ENCODE results near the gene TMEM132D.

Gene TMEM132D

DNA sequence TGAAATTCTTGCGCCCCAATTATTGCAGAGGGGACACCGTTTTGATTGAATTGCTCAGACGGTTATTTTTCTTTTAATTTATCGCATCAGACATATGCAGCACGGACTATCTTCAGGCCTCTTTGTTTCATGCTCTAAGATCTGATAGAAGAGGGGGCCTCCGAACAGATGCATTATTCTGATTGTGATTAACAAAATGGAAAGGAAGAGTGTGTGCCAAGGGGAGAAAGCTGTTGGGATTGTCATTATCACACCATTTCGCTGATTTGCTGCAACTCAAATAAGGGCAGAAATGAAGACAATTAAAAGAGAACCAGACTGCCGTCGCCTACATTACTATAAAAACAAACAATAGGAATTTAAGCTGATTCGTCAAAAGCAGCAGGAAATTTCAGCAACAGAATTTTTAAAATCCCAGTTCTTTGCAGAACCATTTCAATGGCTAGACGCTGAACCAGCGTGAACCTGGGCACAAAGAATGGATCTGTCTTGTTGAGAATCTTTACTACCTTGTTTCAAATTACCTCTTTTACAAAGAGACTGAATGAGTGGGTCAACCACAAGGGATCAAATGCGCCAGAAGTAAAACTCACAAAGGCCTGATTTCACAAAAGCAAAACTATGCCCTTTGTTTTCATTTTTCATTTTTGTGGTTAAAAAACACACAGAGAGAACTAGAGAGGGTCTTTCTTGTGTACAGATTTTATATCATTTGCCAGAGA lies 30.6 kb downstream of the TMEM132D start:
- no peak for DNase-seq

DNA sequence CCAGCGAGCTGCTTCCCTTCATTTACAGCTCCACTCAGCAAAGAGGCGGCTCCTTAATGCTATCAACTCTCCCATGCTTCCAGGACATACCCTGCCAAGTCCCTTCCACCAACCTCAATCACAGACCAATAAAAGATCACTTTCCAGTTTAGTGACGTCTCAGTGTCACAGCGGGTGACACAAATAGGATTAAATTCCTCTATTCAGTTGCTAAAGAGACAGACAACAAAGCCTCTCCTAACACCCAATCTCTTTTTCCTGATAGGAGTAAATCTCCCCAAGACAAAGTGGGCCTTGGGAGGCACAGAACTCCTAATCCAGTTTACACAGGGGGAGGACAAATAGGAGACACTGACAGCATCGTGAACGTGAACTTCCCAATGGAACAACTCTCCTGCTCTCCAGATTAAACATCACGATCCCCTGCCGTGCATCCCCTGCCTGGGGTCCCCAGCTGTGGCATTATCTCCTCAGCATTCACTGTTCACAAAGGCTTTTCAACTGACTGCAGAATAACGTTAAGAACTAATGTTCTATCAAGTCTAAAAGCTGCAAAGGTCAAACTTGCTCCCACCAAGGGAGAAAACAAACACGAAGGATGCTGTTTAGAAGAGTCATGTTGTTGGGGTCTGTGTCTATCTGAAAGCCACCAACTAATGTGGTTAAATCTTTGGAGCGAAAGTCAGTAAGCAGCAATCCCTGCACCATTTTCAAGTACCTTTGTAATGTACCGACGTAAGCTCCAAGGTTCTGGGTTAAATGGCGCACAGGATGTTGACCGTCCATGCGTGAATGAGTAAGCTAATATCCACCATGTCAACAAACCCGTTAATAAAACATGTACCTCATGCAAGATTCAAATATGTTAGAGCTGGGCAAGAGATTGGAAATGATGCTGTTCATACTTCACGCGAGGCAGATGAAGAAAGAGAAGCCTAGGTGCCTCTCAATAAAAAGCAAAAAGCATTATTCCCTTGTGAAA lies 31.5 kb downstream of the TMEM132D start:
- no peak for DNase-seq

DNA sequence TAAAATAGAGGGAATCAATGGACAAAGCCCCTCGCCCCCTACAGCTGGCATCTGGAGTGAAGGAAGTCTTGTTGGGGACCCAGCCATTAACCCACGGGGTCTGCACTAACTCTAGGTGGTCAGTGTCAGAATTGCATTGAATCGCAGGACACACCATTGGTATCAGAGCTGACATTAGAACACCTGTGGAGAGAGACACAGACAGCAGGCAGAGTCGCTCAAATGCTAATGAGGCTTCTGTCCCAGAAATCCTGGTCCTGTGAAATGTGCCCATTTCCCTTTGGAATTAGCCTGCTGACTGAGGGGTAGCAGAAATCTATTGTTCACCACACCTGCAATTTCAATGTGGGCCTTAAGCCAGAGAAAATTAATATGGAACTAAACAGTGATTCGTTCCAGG lies 33.0 kb downstream of the TMEM132D start:
- DNase-seq: no peak

DNA sequence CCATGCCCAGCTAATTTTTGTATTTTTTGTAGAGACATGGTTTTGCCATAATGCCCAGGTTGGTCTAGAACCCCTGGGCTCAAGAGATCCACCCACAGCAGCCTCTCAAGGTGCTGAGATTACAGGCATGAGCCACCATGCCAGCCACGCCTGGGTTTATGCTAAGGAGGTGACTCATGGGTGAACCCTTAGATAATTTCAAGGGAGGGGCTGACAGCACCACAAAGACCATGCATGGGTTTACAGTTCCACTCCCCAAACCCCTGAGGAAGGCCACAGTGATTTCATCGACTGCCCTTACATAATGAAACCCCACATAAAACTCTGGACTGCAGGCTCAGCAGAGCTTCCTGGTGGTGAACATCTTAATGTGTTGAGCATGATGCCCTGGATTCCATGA lies 33.7 kb downstream of the TMEM132D start:
- DNase-seq: no peak

DNA sequence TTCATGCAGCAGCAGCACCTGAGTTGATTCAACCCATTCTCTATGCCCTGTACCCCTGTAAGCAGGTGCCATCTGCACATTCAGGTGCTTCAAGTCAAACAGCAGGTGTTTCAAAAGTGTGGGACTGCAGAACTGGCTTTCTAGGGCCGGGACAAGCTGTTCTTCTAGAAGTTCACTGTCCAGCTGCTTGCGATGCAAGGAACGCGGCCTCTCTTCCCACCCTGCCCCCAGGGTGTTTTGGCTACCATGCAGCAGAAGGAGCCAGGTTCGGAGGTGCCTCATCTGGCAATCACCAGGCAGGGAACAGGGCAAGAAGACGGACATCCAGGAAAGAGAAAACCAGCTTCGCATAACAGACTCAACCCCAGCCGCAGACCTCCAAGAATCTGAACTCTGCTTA lies 35.2 kb downstream of the TMEM132D start:
- DNase-seq: no peak

DNA sequence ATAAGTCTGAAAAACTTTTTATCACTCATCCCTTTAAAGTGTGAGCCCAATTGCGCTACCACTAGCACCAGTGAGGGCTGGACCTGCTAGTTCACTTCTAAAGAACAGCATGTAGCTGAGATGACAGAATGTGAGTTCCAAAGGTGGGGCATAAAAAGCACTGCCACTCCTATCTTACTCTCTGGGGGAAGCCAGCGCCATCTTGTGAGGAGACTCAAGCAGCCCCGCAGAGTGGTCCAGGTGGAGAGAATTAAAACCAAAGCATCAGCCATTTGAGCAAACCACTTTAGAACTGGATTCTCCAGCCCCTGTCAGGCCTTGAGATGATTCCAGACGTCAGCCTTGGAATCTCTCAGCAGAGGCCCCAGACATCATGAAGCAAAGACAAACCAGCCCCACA lies 39.9 kb downstream of the TMEM132D start:
- no peak for DNase-seq

DNA sequence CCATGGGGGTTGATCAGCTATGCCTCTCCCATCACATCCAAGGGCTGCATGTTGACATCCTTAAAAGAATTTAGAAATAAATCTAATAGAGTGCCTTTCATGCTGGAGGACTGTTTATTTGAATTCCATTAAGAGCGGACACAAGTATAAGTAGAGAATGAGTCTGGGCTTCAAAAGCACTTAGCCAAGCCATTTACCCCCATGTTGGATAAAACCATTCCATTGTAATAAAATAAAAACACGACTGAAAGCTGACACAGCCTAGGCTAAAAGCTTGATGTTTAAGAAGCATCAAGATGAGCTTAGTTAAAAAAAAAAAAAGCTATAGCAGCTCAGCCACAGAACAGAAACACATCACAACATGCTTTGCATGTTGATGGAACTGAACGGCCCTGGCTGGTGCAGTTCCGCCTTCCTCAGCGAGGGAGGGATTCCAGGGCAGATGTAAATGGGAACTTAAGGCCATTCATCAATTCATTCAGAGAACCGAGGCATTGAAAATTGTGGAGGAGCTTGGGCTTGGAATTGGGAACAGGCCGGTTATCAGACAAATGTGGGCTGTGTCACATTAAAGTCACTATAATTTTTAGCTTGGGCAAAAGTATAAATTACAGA lies 41.2 kb downstream of the TMEM132D start:
- no peak for DNase-seq

DNA sequence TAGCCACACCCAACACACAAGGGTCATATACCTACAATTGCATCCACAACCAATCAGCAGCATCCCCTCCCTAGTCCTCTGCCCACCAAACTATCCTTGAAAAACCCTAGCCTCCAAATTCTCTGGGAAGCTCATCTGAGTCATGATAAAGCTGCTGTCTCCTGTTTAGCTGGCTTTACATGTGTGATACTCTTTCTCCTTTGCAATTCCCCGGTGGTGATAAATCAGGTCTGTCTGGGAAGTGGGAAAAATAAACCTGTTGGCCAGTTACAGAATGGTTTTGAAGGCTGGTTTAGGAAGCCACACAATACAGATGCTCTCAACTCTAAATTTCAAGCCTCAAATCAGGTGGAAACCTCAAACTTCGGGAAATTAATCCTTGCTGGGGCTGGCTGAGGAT lies 41.9 kb downstream of the TMEM132D start:
- DNase-seq: no peak

DNA sequence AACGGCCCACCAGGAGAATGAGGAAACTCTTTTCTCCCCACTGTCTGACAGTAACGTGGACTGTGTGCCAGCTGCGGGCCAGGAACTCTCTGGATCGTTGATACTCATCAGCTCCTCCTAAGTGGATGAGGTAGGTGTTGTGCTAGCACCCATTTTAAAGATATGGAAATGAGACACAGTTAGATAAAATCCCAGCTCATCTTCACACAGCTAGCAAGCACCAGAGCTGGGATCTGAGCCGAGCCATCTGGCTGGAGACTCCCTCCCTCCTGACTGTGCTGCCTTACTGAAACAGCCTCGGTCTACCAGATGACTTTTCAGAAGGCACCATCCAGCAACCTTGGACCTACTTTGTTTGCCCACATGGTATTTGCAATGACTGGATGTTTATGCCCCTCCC lies 49.2 kb downstream of the TMEM132D start:
- DNase-seq: no peak

DNA sequence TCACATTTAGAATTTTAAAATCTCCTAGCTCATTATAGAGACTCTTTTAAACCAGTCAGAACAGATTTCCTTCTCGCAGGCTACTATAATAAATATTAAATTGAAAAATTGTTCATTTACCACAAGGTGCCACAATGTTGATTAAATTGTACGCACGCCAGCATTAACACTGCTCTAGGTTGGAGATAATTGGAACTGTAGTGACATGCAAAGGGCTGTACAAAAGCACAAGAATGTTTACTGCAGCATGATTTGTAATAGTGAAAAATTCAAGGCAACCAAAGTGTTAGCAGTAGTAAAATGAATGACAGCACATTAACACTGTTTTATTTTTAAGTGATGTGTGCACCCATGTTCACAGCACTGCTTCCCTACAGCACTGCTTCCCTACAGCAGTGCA lies 52.5 kb downstream of the TMEM132D start:
- DNase-seq: no peak

DNA sequence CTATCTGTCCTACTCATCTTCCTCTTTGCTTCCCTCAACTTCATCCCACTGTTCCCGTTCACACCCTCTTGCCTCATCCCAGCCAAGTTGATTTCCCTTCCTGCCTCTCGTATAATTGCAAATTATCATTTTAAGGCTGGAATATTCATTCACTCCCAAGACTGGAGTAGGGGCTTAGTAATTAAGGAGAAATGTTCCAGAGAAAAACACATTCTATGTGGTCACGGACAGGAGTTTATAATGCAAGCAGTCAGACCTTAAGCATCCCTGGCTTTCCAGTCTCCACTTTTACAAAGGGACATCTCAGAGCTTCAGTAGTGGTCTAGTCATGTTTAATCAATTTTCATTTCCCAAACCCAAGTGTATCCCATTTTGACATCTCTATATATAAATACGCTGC lies 54.9 kb downstream of the TMEM132D start:
- no peak for DNase-seq

DNA sequence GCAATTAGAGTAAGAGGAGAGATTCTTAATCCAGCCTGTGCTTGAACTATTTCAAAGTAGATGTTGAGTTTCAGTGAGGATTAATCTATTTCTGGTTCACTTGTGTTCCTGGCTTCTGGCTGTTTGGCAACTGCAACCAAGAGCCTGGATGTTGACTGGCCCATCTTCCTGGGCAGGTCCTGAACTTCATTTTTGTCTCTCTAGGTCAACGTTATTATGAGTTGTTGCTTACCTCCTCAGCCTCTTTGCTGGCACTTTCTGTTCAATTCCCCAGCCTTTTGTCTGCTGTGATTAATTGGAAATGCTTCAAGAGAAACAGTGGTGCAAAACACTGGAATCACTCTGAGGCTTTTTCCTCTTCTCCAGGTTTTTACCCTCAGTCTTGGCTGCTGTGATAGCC lies 56.8 kb downstream of the TMEM132D start:
- no peak for DNase-seq

DNA sequence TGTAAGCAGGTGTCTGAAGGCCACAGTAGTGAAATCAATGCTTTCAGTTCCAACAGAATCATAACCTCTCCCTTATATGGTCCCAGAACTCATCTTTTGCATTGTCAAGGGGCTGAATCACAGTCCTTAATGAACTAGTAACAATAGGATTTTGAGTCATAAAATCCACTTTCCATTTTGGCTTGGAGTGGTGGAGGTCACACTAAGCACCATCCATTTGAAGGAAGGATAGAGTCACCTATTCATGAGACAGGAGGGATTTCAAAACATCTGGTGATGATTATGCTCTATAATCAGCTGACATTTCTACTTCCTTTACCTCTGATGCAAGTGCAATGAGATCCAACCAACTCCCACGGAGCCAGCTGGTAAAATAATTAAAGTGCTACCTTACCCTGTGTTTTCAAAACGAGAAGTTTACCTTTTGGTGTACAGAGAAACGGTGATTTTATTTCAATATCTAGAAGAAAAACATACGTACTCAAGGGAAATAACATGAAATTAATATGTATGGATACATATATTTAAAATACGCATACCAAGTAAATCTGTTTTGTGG lies 59.1 kb downstream of the TMEM132D start:
- DNase-seq: no peak

DNA sequence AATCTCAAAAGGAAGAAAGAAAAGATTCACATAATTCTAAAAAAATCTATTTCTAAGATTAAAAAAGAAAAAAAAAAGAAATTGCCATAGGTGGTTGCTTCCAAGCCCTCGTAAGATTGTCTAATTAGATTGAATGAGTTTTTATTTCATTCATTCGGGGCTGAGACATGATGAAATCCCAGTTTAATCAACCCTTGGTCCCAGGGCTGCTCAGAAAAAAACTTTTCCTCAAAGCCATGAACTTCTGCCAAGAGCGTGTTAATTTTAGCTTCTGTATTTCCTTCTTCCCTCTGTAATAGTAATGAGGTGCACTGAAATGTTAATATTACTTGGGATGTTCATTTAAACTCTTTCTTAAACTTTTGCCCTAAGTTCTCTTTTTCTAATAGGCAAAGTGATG lies 62.6 kb downstream of the TMEM132D start:
- no peak for DNase-seq

DNA sequence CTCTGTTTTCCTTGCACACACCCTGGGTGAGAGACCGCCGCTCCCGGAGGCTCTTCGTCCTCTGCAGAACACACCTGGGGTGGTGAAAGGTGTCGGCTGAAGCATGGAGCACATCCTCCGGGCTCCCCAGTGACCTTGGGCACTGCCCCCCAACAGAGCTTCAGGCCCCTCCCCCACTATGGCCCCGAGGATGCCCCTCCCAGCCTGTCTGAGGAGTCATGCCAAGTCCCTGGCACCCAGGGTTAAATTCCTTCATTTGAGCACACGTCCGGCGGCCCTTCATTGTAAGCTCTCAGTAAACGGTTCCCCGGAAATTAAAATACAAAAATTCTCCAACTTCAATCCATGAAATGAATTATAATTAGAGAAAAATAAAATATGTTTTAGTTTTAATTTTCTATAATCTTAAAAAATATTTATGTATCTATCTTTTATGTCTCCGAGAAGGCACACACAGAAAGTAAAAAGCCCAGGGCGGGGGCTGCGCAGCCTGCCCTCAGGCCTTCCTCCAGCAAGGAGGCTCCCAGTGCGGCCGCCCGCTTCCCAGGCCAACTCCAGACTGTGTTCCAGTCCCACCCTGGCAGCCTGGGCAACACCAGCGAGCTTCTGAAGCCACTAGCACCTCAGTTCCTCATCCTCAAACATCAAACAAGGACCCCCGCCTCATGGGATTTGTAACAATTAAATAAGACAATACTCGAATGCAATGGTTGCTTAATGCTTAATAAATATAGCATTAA lies 63.5 kb downstream of the TMEM132D start:
- DNase-seq: no peak

DNA sequence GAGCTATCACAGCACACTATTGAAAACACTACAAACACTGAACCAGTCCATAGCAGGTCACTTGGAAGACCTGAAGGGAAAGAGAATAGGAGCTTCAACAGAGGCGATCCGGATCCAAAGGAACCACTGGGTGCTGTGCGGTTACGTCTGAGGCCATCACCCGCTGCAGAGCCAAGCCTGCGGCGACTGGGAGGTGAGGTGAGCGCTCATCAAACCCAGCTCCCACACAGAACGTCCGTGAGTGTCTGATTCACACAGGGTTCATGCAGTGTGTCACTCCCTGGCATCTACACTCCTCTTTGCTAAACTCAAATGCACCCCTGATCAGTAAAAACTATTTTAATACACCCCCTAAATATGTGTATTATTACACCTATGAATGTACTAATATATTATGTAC lies 64.1 kb downstream of the TMEM132D start:
- DNase-seq: no peak

DNA sequence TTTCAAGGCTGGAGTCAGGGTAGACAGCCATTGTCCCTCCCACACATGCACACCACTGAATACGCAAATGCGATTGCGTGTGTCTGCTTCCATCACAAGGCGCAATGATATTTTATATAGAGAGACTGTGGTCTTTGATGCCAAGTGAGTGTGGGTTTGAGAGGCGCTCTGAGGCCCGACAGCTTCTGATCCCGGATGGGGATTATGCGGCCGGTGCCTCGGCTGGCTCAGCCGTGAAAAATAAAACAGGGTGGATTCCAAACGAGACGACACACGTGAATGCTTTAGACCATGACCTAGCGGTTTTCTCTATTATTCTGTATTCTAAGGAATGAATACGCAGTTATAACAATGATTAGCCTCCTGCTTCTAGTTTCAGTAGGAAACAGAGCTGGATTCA lies 72.5 kb downstream of the TMEM132D start:
- no peak for DNase-seq

DNA sequence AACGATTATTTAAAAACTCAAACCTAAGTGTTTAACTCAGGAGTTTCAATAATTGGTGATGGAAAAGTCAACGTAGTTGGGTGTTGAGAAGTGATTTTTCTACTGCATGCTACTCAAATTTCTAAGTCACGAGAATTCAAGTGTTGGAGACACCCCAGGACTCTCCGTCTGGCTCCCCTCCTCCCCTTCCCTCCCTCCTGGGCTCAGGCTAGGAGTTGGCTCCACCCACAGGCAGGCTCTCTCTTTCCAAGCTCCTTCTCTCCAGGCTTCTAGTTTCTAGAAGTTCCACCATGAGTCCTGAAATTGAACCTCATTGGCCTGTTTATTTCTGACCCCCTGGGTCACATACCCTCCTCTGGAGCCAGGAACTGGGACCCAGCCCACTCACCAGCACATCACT lies 73.0 kb downstream of the TMEM132D start:
- DNase-seq: no peak

DNA sequence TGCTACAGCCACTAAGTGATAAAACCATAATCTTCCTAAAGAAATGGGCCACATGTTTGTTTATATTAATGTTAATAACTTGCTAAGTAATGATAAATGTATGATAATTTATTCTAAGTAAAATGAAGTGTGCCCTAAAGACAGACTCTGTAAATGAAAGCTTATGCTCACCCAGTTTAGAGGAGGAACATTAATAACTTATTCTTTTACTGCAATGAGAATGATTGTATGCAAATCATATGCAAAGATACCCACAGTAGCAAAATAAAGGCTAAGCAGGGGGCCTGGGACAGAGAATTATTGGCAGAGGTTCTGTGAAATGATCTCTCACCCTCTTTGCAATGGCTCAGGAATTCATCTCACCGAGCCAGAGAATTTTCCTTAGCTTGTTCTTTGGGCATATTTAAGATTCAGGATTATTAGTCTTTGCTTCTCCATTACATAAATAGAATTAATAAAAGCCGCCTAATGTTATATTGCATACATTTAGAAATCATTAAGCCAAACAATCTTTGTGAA lies 75.9 kb downstream of the TMEM132D start:
- DNase-seq: no peak

DNA sequence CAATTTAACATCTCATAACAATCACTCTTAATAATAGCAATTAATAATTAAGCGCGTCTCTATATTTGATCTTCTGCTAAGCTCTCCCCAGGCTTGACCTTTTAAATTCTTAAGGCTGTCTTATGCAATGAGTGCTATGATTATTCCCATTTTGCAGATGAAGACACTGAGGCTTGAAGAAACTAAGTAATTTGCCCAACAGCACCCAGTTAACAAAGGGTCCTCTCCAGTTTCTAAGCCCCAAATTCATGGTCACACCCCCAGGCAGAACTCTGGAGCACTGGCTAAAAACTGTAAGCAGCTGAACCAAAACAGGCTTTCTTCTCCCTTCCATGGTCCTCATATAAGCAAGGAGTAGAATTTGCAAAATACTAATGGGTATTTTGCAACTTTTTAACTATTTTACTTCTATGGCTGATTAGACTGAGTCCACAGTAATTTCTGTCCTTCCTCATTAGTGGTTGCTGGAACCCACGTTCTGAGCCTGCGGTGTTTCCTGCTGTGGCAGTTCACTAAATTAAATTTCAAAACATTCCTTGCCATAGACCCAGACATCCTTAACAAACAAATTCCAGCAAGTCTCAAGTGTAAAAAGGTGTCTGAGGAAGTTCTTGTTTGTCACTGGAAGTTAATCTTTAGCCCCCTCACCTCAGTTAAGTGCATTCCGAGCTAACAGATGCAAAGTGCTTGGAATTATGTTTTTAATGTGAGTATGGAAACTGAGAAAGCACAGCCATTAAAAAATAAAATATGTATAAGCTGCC lies 76.5 kb downstream of the TMEM132D start:
- no peak for DNase-seq

DNA sequence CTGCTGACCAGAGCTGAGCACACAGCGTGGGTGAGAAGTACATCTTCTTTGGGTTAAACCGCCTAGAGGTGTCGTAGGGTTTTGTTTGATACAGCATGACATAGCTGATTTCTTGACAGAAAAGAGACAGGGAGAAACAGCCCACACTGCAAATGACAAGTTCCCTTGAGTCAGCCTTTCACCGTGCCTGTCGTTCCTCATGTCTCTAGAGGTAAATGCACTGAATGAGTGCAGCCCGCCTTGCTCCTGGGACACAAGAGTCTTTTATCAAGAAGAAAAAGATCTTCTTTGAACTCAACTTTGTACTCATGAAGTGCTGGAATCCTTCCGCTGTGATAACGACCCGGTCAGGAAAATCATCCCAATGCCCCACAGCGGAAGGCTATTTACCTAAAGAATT lies 77.6 kb downstream of the TMEM132D start:
- no peak for DNase-seq

DNA sequence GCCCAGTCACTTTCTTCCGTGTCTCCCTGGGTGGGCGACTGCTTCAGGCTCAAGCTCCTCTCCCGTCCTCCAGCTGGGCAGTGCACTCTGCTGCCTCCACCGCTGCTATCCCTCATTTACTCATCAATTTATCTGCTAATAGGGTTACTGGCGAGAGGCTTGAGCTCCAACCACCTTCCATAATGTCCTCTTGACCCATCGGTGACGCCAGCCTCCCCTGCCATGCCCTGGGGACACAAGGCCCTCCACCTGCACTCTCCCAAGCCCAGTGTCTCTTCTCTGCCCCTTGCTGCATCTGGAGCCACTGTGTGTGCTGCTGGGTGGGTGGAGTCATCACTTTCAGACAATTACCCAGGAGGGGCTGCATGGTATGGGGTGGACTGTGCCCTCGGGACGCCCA lies 78.5 kb downstream of the TMEM132D start:
- DNase-seq: no peak
